RWPE2 (cell line): ENCODE results near the gene FES.
A peak's percentile ranks its signal among the peaks of the same experiment; 100 is the strongest.

Experiments used
- ATAC-seq: fragments of 200-7000 bp; cut with Tn5 transposase; 3 replicates; pipeline ENCODE4 v1.9.1; 2021; ENCODE audit warnings: low read depth
- DNase-seq: peaks from one replicate; pipeline ENCODE4 v3.0.0-alpha.2; 2020; ENCODE audit warnings: low spot score
- H3K27ac ChIP-seq: fragments of 450-650 bp; 2 replicates; pipeline ENCODE4 v1.5.1; 2017; ENCODE audit warnings: mild to moderate bottlenecking; ENCODE audit not compliant: poor library complexity, severe bottlenecking
- H3K27me3 ChIP-seq: fragments of 250-450 bp; sonication (Bioruptor Pico); 2 replicates; pipeline ENCODE4 v1.5.1; 2021; ENCODE audit warnings: mild to moderate bottlenecking, moderate library complexity; ENCODE audit not compliant: insufficient read depth, poor library complexity, severe bottlenecking
- H3K36me3 ChIP-seq: fragments of 250-450 bp; sonication (Bioruptor Pico); 2 replicates; pipeline ENCODE4 v1.5.1; 2020; ENCODE audit warnings: low read depth, mild to moderate bottlenecking, moderate library complexity
- H3K4me1 ChIP-seq: fragments of 250-450 bp; sonication (Bioruptor Pico); 2 replicates; pipeline ENCODE4 v1.5.1; 2021; ENCODE audit warnings: mild to moderate bottlenecking, moderate library complexity; ENCODE audit not compliant: insufficient read depth, poor library complexity, severe bottlenecking
- H3K4me3 ChIP-seq: fragments of 250-450 bp; sonication (Bioruptor Pico); 2 replicates; pipeline ENCODE4 v1.5.1; 2021; ENCODE audit warnings: mild to moderate bottlenecking, moderate library complexity; ENCODE audit not compliant: severe bottlenecking
- H3K9me3 ChIP-seq: fragments of 250-450 bp; sonication (Bioruptor Pico); 2 replicates; pipeline ENCODE4 v1.5.1; 2021; ENCODE audit warnings: mild to moderate bottlenecking, moderate library complexity; ENCODE audit not compliant: severe bottlenecking
- CTCF ChIP-seq: fragments of 450-650 bp; IDR thresholded peaks from one replicate; pipeline ENCODE4 v1.5.1; 2017; ENCODE audit warnings: mild to moderate bottlenecking, moderate library complexity; ENCODE audit not compliant: poor library complexity, severe bottlenecking

FES gene

GRCh38 chr15:90886291-90886614 is 1.9 kb downstream of the FES start:
- no peak overlapping the region for H3K27ac ChIP-seq
- H3K27me3 ChIP-seq: no peaks in the 10 kb centered on the region
- H3K4me1 ChIP-seq: no peaks in the 10 kb centered on the region
- H3K36me3 ChIP-seq: no peaks in the 10 kb centered on the region; the same call in 1 of the 2 replicates
- peak; percentile 87 for TF ChIP-seq CTCF
- DNase-seq (no peak), ATAC-seq (no peak)
- no peak overlapping the region for H3K4me3 ChIP-seq
- no peaks in the 10 kb centered on the region for H3K9me3 ChIP-seq

- Histone ChIP-seq H3K9me3 (no peaks in the 10 kb centered on the region), H3K27me3 (no peaks in the 10 kb centered on the region), H3K4me3 (no peak overlapping the region), H3K36me3 (no peaks in the 10 kb centered on the region; the same call in 1 of the 2 replicates), H3K4me1 (no peaks in the 10 kb centered on the region), H3K27ac (no peak overlapping the region)
- TF ChIP-seq CTCF: no peak
- DNase-seq: no peak
- ATAC-seq: no peak
Measured at GRCh38 chr15:90887037-90887481, 2.8 kb downstream of the FES start.

- Histone ChIP-seq H3K9me3 (no peaks in the 10 kb centered on the region), H3K4me1 (no peaks in the 10 kb centered on the region), H3K27ac (no peak overlapping the region), H3K36me3 (no peaks in the 10 kb centered on the region), H3K4me3 (no peak overlapping the region), H3K27me3 (no peaks in the 10 kb centered on the region)
- no peak for DNase-seq
- no peak for ATAC-seq
- TF ChIP-seq CTCF: no peak
Measured at GRCh38 chr15:90889313-90889730, 5.0 kb downstream of the FES start.

- no peak for TF ChIP-seq CTCF
- Histone ChIP-seq H3K4me1 (no peaks in the 10 kb centered on the region), H3K27ac (no peak overlapping the region), H3K27me3 (no peaks in the 10 kb centered on the region), H3K36me3 (no peaks in the 10 kb centered on the region), H3K9me3 (no peaks in the 10 kb centered on the region), H3K4me3 (no peak overlapping the region)
- DNase-seq (no peak), ATAC-seq (no peak)
Measured at GRCh38 chr15:90889736-90890456, 5.6 kb downstream of the FES start.

- no peak for ATAC-seq
- no peak for TF ChIP-seq CTCF
- H3K36me3 ChIP-seq: no peaks in the 10 kb centered on the region
- no peak overlapping the region for H3K27ac ChIP-seq
- no peaks in the 10 kb centered on the region for H3K27me3 ChIP-seq
- H3K4me1 ChIP-seq: no peaks in the 10 kb centered on the region
- peak; percentile 74 for DNase-seq
- no peak overlapping the region for H3K4me3 ChIP-seq
- no peaks in the 10 kb centered on the region for H3K9me3 ChIP-seq
Measured at GRCh38 chr15:90890839-90891238, 6.5 kb downstream of the FES start.
